Bone marrow (tissue), 2 donors: ENCODE results near the gene KCNG2.

Source experiments
- DNase-seq, 2 donors: peaks; one replicate each; lab custom pipeline; 2025; lab: John Stamatoyannopoulos, UW

Gene KCNG2

DNA sequence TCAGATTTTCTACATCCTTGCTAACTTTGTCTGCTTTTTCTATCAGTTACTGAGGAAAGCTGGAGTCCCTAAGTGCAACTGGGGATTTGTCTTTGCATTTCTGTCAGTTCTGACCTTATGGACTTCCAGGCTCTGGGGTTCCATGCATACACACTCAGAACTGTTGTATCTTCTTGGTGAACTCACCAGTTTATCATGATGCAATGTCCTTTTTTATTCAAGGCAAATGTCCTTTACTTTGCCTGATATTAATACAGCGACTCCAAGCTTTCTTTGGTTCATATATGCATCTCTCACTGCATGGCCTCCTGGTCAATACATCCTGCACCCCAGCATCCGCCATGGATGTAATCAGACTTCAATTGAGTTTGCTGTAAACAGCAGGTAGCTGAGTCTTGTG is 109.0 kb downstream of the KCNG2 start:
- DNase-seq: no peak

- no peak for DNase-seq
Observed at GRCh38 chr18:79910563-79911343, 113.0 kb downstream of the KCNG2 start.

DNA sequence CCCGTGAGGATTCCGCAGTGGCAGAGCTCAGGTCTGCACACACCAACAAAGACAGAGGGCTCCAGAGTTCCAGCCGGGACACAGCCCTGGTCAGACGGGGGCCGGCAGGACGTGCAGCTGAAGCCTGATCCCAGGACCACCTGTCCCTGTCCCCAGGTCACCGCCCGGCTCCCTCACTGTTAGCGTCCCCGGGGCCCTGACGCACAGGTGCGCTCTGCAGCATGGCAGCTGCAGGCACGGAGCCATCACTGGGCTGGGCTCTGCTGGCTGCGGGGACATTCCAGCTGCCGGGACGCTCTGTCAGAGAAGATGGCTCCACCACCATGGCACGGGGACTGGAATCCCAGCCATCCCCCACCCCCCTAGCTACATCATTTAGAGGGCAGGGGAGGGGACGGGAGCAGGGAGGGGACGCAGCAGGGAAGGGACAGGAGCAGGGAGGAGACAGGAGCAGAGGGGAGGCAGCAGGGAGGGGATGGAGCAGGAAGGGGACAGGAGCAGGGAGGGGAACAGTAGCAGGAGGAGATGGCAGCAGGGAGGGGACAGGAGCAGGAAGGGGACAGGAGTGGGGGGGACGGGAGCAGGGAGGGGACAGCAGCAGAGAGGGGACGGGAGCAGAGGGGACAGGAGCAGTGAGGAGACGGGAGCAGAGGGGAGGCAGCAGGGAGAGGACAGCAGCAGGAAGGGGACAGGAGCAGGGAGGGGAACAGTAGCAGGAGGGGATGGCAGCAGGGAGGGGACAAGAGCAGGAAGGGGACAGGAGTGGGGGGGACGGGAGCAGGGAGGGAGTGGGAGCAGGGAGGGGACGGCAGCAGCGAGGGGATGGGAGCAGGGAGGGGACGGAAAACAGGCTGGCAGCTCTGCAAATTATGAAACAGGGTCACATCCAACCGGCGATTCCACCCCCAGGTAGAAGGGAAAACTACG is 113.9 kb downstream of the KCNG2 start:
- no peak for DNase-seq

DNA sequence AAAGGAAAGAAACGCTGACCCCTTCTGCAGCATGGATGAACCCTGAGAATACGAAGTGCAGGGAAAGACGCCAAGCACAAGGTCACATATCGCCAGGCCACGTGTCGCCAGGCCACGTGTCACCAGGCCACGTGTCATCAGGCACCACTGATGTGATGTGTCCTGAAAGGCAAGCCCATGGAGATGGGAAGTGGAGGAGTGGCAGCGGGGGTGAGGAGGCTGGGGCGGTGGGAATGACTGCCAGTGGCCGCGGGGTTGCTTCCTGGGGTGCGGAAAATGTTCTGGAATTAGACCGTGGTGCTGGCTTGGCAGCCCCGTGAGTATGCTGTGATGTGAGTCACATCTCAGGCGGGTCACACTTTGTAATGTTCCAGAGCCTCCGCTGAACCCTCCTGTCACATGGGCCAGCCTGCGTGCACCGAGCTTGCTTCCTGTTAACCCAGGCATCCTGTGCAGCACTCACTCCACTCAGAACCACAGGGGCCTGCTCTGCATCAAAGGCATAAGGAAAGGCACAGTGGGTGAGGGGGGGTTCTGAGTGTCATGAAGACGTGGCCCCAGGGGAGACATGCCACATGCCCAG is 114.8 kb downstream of the KCNG2 start:
- no peak for DNase-seq

GRCh38 chr18:79912994-79913831 is 115.5 kb downstream of the KCNG2 start:
- DNase-seq: no peak

GRCh38 chr18:79914614-79915160 is 116.9 kb downstream of the KCNG2 start:
- DNase-seq: no peak

DNA sequence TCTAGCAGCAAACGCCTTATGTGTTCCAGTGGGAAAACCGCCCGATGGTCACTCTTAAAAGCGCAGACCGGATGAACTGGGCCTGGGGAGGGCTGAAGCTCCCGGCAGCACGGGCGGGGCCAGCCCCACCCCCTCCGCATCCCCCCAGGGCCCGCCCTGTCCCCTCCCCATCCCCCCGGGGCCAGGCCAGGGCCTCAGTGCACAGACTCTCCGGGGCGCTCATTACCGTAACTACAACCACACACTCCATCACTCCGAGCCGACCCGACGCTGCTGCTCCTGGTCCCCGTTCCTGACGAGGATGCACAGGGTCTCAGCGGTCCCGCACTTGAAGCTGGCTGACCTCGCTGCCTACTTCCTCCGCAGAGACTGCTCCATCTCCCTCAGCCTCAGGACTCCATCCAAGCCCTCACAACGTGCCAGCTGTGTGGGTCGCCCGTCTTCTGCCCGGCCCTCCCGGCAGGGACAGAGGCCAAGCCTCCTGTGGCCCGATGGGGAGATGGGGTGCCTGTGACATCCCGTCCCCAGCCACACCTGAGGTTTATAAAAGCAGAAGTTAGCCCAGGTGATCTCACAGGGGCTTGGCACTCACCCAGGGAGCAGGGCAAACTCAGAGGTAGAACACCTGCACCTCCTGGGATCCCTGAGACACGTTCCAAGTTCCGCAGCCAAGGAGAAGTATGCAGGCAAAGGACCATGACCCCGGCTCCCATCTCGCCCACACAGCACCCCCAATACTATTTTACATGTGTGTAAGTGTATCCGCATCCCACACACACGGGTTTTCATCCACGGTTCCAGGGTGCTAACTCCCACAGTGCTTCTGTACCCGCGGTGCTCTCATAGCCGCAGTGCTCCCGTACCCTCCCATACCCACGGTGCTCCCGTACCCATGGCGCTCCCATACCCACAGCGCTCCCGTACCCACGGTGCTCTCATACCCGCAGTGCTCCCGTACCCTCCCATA is 117.7 kb downstream of the KCNG2 start:
- no peak for DNase-seq

- DNase-seq: no peak
Observed at GRCh38 chr18:79916128-79916494, 118.4 kb downstream of the KCNG2 start.

- no peak for DNase-seq
Observed at GRCh38 chr18:79916546-79917168, 118.9 kb downstream of the KCNG2 start.

DNA sequence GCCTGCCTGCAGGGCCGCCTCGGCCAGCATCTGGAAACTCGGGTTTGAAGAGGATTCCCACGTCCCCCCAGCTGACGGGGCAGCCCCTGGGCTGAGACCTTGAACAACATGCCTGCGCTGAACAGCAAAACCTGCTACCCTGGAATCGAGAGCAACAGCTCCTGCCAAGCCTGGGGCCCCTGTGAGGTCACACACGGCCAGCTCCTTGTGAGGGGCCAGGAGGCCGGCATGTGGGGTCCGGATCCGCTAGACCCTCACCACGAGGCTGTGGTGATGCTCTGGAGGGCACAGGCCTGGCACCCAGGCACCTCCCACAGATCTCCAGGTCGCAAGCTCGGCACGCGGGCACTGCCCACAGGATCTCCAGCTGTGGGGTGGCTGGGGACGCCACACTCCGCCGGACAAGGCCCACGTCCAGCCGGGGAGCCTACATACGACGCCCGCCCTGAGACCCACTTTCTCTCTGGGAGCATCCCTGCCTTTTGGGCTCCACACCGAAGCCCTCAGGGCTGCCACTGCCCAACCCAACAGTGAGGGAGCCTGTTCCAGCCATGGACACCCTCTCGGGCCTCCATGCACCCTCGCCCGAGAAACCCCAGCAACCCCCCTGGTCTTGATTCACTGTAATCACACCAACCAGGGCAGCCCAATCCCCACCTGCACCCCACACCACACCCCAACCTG is 119.6 kb downstream of the KCNG2 start:
- no peak for DNase-seq

- DNase-seq: no peak
Observed at GRCh38 chr18:79917853-79918614, 120.3 kb downstream of the KCNG2 start.

- no peak for DNase-seq
Observed at GRCh38 chr18:79918615-79919011, 120.9 kb downstream of the KCNG2 start.

DNA sequence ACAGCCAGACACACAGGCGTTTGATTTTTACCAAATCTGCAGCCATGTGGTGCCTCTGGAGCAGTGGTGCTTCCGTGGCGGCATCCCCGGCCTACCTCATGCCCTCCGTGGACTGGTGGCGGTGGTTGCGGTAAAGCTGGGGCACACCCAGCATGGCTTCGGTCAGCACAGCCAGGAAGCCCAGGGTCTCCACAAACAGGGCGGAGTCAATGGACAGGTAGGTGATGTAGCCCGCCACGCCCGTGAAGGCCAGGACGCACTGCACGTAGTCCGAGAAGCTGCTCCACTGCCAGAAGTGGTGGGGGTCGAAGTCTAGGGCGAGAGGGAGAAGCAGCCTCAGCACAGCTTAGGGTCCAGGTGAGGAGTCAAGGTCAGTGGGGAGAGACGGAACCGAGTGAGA is 121.4 kb downstream of the KCNG2 start:
- no peak for DNase-seq

DNA sequence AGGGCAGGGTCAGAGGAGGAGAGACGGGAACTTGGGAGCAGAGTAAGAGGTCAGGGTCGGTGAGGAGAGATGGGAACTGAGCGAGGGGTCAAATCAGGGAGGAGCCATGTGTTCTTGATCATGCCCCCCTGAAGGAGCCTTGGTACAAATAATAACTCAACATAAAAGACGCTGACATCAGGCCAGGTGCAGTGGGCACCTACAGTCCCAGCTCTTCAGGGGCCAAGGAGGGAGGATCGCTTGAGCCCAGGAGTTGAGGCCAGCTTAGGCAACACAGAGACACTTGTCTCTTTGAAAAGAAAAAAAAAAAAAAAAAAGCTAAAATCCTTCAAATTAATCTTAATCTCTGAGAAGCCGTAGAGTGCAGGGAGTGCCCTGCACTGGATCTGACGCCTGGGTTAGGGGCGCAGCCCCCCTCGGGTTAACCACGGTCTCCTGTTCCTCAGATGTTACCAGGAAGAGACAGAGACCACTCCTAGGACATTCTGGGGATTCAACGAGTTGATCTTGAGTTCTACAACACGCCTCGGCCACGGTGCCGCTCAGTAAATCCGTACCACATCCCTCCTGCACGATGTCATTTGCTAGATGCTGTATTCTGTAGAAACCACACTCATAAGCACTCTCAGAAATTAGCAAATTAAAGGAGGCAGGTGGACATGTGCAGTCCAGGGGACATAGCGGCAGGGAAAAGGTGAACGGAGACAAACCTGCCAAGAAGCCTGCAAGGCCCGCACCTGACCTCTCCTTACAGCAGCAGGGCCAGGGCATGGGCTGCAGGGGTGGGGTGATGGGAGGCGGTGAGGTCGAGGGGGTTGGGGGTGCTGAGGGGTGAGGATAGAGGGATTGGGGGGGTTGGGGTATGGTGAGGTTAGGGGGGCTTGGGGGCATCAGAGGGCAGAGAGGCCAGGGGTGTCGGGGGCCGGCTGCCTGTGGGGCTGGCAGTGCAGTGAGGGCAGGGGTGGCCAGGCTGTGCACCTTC is 124.5 kb downstream of the KCNG2 start:
- no peak for DNase-seq

GRCh38 chr18:79922971-79923411 is 125.3 kb downstream of the KCNG2 start:
- no peak for DNase-seq

GRCh38 chr18:79923896-79924585 is 126.3 kb downstream of the KCNG2 start:
- no peak for DNase-seq
